Sigmoid colon (tissue), 7 donors: Measurements from ENCODE around the gene SELENOI. TPM values are rescaled to one million over a fixed set of nuclear protein-coding genes. Genes with fewer than 3 reads are reported as not detected.
"Not testable (repeated sequence)": the region's sequence is repeated elsewhere in the genome, so short reads cannot be mapped to it uniquely, and the experiment has no call there.

Experiments used
- DNase-seq: peaks from one replicate; pipeline ENCODE4 v3.0.0-alpha.2; 2019
- H3K27ac ChIP-seq, 4 donors: fragments of 200-600 bp; sonication (generic); one replicate each; pipeline ENCODE4 v1.5.1; 2016 to 2019; ENCODE audit warnings: mild to moderate bottlenecking in 1 of 4
- H3K27me3 ChIP-seq, 3 donors: fragments of 200-600 bp; sonication (generic); one replicate each; pipeline ENCODE4 v1.5.1; 2019; ENCODE audit warnings: mild to moderate bottlenecking in 1 of 3
- H3K36me3 ChIP-seq, 4 donors: fragments of 200-600 bp; sonication (generic); one replicate each; pipeline ENCODE4 v1.5.1; 2016 to 2019
- H3K4me1 ChIP-seq, 4 donors: fragments of 200-600 bp; sonication (generic); one replicate each; pipeline ENCODE4 v1.5.1; 2017 to 2019
- H3K4me3 ChIP-seq, 4 donors: fragments of 200-600 bp; sonication (generic); one replicate each; pipeline ENCODE4 v1.5.1; 2017 to 2019; ENCODE audit warnings: mild to moderate bottlenecking in 2 of 4, moderate library complexity in 1 of 4
- H3K9me3 ChIP-seq, 4 donors: fragments of 200-600 bp in 3 of 4; sonication (generic) in 3 of 4; one replicate each; pipeline versions ENCODE4 v1.5.1 to v1.6.1; 2013 to 2019
- EP300 ChIP-seq, 4 donors: sonication (generic); formaldehyde crosslinking; IDR thresholded peaks; one replicate each; pipeline ENCODE4 v1.6.1; 2017; ENCODE audit warnings: antibody characterized with exemption in 4 of 4
- POLR2A ChIP-seq, 2 donors: fragments of 450-650 bp; IDR thresholded peaks; one replicate each; pipeline ENCODE4 v1.6.1; 2016; ENCODE audit warnings: antibody characterized with exemption in 2 of 2, mild to moderate bottlenecking in 2 of 2, moderate library complexity in 2 of 2
- POLR2AphosphoS5 ChIP-seq, 4 donors: sonication (generic); formaldehyde crosslinking; IDR thresholded peaks; one replicate each; pipeline ENCODE4 v1.6.1; 2017; ENCODE audit warnings: antibody characterized with exemption in 4 of 4
- WGBS, 2 donors: extraction: QIAGEN DNeasy Blood & Tissue Kit; methylation state at CpG; one replicate each; pipeline ENCODE4 v1.1.7; 2013; 5-methylcytosine and 5-hydroxymethylcytosine counted together
- intact Hi-C: fragments of 100-400 bp; cut with DNase I; formaldehyde crosslinking; loops from one replicate; pipeline ENCODE4 v1.15.1; 2023
- polyA plus RNA-seq, 3 donors: library from polyadenylated mRNA; stranded (reverse); fragments of 200-250 nt; gene quantifications; one replicate each; pipeline ENCODE4 v1.2.3, GENCODE V29; 2013
- total RNA-seq, 4 donors: library from RNA; depleted of rRNA; stranded (reverse); fragments of >200 nt; gene quantifications; one replicate each; pipeline ENCODE4 v1.1.0, GENCODE V29; 2016
- TF ChIP-seq, protein P1 (sequence below), 4 experiments: fragments of 450-650 bp in 3 of 4; fragments of 200-600 bp in 1 of 4; IDR thresholded peaks; one replicate each; pipeline ENCODE4 v1.5.1; 2016 to 2019; ENCODE audit warnings: antibody characterized with exemption in 4 of 4, mild to moderate bottlenecking in 3 of 4, moderate library complexity in 2 of 4
- donor health status: healthy with polysubstance abuse.
- donor health status: Bipolar disorder and iron deficiency.
- donor health status: healthy.

Gene SELENOI
- total and polyA plus RNA-seq, 7 donors = 1.2 to 11.0 (median 8.9) TPM

DNA sequence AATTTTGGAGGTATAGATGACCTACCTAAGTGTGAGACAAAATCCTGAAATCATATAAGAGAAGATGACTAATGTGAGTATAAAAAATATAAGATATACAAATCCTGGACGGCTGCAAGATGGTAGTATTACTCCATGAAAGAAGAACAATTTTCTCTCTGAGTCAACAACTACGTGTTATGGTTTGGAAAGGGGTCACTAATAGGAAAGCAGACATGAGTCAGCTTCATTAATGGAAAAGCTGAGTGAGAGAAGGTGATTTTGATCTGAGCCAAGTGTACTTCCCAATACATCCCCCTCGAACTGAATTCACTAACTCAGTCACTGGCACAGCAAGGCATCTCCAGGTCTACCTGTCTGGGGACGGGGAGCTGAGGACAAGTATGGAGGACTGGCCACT lies 20.1 kb upstream of the SELENOI start:
- Histone ChIP-seq H3K4me1 (peaks cover 0 to 3% (median 0%) of the 10 kb centered on the region in 4 donors), H3K4me3 (no peak overlapping the region), H3K27me3 (no peaks in the 10 kb centered on the region), H3K36me3 (no peaks in the 10 kb centered on the region), H3K27ac (no peak overlapping the region), H3K9me3 (no peaks in the 10 kb centered on the region)
- DNase-seq = no peak
- TF ChIP-seq EP300 (IDR thresholded peaks at IDR 0.05) = no peak
- TF ChIP-seq POLR2AphosphoS5 (IDR thresholded peaks at IDR 0.05) = no peak
- TF ChIP-seq, protein P1, sequence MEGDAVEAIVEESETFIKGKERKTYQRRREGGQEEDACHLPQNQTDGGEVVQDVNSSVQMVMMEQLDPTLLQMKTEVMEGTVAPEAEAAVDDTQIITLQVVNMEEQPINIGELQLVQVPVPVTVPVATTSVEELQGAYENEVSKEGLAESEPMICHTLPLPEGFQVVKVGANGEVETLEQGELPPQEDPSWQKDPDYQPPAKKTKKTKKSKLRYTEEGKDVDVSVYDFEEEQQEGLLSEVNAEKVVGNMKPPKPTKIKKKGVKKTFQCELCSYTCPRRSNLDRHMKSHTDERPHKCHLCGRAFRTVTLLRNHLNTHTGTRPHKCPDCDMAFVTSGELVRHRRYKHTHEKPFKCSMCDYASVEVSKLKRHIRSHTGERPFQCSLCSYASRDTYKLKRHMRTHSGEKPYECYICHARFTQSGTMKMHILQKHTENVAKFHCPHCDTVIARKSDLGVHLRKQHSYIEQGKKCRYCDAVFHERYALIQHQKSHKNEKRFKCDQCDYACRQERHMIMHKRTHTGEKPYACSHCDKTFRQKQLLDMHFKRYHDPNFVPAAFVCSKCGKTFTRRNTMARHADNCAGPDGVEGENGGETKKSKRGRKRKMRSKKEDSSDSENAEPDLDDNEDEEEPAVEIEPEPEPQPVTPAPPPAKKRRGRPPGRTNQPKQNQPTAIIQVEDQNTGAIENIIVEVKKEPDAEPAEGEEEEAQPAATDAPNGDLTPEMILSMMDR (IDR thresholded peaks at IDR 0.05) = no peak
- no peak for TF ChIP-seq POLR2A (IDR thresholded peaks at IDR 0.05)
- intact Hi-C loops = no loop called here
- 74 to 81% methylated on average over 4 of the region's 4 CpGs for WGBS, 2 donors

DNA sequence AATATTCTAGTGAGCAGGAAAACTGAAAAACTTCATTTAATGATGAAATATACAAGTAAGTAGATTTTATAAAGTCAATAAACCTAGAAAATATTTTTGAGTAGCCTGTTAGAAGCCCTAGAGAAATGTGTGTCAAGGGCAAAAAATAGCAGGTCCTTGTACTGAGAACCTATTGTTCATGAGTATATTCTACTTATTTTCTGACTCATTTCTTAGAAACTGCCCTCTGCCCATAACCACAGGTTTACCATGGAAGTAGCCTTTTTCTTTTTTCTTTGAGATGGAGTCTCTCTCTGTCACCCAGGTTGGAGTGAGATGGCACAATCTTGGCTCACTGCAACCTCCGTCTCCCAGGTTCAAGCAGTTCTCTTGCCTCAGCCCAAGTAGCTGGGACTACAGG lies 19.4 kb upstream of the SELENOI start:
- Histone ChIP-seq H3K4me1 (peaks cover 0 to 3% (median 0%) of the 10 kb centered on the region in 4 donors), H3K27ac (no peak overlapping the region), H3K9me3 (no peaks in the 10 kb centered on the region), H3K36me3 (no peaks in the 10 kb centered on the region), H3K4me3 (no peak overlapping the region), H3K27me3 (no peaks in the 10 kb centered on the region)
- 90 to 97% methylated on average over 1 of the region's 1 CpG for WGBS, 2 donors
- DNase-seq = no peak
- intact Hi-C loops = no loop called here
- TF ChIP-seq EP300 (IDR thresholded peaks at IDR 0.05) (no peak), POLR2A (IDR thresholded peaks at IDR 0.05) (no peak), POLR2AphosphoS5 (IDR thresholded peaks at IDR 0.05) (no peak)
- TF ChIP-seq, protein P1 (IDR thresholded peaks at IDR 0.05) = no peak

DNA sequence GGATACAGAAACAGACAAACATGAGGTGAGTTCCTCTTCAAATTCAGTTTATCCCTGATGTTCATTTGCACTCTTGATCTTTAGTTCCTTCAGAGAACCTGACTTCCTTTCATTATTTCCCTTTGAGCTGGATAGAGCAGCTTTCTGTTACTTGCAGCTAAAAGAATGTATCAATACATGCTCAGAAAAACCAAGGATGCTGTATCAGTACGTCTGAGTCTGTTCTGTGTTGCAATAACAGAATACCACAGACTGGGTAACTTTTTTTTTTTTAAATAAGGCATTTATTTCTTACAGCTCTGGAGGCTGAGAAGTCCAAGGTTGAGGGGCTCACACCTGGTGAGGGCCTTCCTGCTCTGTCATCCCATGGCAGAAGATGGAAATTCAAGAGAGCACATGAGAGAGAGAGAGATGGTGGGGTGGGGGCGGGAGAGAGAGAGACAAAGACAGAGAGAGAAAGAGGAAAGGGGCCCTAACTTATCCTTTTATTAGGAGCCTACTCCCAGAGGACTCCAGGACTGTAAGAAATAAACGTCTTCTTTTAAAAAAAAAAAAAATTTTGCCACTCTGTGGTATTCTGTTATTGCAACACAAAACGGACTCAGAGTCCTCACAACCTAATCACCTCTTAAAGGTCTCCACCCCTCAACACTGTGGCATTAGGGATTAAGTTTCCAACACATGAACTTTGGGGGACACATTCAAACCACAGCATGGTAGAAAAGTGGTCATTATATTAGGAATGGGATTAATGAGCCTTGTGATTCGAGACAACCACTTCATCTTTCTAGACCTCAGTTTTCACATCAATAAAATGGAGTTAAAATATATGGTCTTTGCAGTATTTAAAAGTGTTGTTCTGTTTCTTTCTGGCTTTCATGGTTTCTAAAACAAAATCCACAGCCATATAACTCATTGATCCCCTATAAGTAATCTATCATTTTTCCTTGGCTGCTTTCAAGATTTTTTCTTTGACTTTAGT lies 18.4 kb upstream of the SELENOI start:
- no peak overlapping the region for H3K4me3 ChIP-seq
- no peaks in the 10 kb centered on the region for H3K9me3 ChIP-seq
- 64 to 68% methylated on average over 5 of the region's 5 CpGs for WGBS, 2 donors
- DNase-seq = no peak
- TF ChIP-seq, protein P1 (IDR thresholded peaks at IDR 0.05) = no peak
- no peaks in the 10 kb centered on the region for H3K27me3 ChIP-seq
- H3K36me3 ChIP-seq = no peaks in the 10 kb centered on the region
- intact Hi-C loops = no loop called here
- H3K27ac ChIP-seq = no peak overlapping the region
- H3K4me1 ChIP-seq = peaks cover 0 to 3% (median 0%) of the 10 kb centered on the region in 4 donors

DNA sequence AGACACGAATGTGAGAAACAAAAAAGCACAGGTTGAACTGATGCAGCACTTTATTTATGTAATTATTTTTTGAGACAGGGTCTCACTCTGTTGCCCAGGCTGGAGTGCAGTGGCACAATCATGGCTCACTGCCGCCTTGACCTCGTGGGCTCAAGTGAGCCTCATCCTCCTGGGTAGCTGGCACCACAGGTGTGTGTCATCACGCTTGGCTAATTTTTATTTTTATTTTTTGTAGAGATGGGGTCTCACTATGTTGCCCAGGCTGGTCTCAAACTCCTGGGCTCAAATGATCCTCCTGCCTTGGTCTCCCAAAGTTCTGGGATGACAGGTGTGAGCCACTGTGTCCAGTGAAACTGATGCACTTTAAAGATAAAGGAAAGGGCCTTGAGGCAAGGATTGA lies 16.9 kb upstream of the SELENOI start:
- H3K27ac ChIP-seq, H3K4me1 ChIP-seq, H3K4me3 ChIP-seq, DNase-seq, intact Hi-C loops, H3K27me3 ChIP-seq, H3K9me3 ChIP-seq, H3K36me3 ChIP-seq: not testable (repeated sequence)
- WGBS, 2 donors = 95% methylated on average over 4 of the region's 4 CpGs

DNA sequence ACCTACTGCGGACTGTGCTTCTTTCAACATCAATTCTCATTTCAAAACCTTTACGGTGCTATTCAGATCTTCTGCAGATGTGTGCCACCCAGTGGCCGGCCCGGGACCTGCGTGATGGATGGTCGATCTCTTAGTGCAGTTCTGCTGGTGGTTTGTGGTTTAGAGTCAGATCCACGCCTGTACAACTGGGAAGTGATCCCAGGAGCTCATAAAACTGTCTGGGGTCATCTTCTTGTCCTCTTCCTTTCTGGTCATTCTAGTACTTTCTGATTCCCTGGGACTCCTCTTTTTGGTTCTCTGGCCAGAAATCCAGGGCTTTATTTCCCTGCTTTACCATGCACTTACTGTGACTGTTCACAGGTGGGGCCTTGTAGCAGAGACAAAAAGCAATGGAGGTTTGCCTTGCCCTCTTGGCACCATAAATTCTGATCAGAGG lies 15.8 kb upstream of the SELENOI start:
- Histone ChIP-seq H3K4me1 (peaks cover 0 to 3% (median 0%) of the 10 kb centered on the region in 4 donors), H3K27ac (peak overlapping the region in 1 of 4 donors; percentile 10), H3K36me3 (no peaks in the 10 kb centered on the region), H3K4me3 (no peak overlapping the region), H3K9me3 (no peaks in the 10 kb centered on the region), H3K27me3 (no peaks in the 10 kb centered on the region)
- TF ChIP-seq POLR2A (IDR thresholded peaks at IDR 0.05) (no peak), EP300 (IDR thresholded peaks at IDR 0.05) (no peak), POLR2AphosphoS5 (IDR thresholded peaks at IDR 0.05) (peak in 2 of 4 donors; percentile 7 to 25)
- TF ChIP-seq, protein P1 (IDR thresholded peaks at IDR 0.05) = peak; percentile 80 to 88 (median 87)
- intact Hi-C loops = loop anchor here (2.0 kb wide), 3 partner anchors 31 to 379 kb away; partner anchors contain the start of genes HADHA and HADHB
- peak; percentile 94 for DNase-seq
- 1% methylated on average over 7 of the region's 7 CpGs for WGBS, 2 donors
